Stimulated activated CD8-positive, alpha-beta memory T cell treated with anti-CD3 and anti-CD28 coated beads, Interleukin-15, amount 100 ng/mL, for 48 hours (primary cell): ENCODE results near the gene TRABD.
"Not testable (repeated sequence)": the region's sequence is repeated elsewhere in the genome, so short reads cannot be mapped to it uniquely, and the experiment has no call there.

ENCODE experiments used
- DNase-seq, 2 donors: peaks; one replicate each; pipeline ENCODE4 v3.0.0-alpha.2; 2020; ENCODE audit warnings: low read depth in 2 of 2

The TRABD gene, protein sequence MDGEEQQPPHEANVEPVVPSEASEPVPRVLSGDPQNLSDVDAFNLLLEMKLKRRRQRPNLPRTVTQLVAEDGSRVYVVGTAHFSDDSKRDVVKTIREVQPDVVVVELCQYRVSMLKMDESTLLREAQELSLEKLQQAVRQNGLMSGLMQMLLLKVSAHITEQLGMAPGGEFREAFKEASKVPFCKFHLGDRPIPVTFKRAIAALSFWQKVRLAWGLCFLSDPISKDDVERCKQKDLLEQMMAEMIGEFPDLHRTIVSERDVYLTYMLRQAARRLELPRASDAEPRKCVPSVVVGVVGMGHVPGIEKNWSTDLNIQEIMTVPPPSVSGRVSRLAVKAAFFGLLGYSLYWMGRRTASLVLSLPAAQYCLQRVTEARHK

DNA sequence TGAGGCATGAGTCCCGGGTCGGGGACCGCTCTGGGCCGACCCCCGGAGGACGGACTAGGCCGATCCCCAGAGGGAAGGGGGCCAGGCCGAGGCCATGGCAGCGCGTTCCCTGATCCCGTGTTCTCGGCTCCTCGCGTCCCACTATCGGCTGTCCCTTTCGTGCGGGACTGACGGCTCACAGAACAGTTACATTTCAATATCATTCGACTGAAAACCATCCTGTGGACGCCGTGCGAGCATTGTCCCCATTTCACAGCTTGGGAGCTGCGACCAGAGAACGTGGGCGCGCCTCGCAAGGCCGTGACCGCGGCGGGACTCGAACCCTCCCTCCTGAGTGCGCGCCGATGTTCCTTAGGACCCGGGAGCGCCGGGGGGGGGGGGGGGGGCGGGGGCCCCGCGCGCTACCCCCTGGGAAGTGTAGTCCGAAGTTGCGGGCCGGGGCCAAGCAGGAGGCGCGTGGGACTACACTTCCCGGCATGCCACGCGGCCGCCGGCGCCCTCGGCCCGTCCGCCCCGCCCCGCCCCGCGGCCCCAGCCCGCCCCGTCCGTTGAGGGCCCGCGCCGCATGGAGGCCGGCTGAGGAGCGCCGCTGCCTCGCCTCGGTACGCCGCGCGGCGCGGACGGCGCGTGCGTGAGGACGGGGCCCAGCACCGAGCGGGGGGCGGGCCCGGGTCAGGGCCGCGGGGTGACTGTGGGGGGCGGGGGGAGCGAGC lies at the start of gene TRABD:
TRABD (plus strand) TSS at position 539 of the 713 bp plus-strand sequence. CDS start 7,148 bp downstream, outside the sequence.
- peak; percentile 85 to 88 for DNase-seq

DNA sequence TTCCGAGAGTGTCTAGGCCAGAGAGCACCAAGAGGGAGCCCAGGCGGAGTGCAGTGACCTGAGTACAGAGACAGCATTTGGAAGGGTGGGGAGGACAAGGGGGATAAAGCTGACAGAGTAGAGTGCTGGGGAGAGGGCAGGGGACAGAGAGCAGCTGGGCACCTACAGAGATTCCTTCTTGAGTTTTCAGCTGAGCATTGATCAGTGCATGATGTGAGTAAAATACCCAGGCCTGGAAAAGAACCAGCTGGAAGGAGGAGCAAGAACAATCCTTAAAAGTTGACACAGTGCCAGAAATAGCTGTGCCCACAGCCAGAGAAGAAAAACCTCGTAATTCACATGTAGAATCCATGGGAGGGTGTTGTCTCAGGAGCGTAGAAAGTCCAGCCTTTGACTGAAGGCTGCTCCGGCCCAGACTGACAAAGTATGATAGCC lies 49.1 kb upstream of the TRABD start:
- no peak for DNase-seq

DNA sequence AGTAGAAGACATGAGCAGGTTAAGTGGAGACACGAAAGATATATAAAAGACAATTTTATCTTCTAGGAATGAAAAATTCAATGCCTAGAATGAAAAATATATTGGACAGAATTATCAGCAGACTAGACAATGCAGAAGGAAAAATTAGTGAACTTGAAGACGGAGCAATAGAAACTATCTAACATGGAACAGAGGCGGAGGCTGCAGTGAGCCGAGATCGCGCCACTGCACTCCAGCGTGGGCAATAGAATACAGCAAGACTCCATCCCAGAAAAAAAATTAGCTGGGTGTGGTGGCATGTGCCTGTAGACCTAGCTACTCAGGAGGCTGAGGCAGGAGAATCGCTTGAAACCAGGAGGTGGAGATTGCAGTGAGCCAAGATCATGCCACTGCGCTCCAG lies 48.4 kb upstream of the TRABD start:
- not testable (repeated sequence) for DNase-seq

DNA sequence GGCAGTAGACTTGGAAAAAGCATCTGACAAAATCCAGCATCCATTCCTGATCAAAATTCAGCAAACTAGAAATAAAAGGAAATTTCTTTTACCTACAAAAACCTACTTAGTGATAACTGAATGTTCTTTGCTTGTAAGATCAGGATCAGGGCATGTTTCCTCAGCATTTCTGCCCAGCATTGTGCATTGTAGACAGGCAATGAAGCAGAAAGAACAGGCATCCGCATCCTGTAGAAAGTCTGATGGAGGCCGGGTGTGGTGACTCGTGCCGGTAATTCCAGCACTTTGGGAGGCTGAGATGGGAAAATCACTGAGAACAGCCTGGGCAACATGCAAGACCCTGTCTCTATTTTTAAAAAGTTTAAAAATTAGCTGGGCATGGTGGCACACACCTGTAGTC lies 47.7 kb upstream of the TRABD start:
- no peak for DNase-seq

DNA sequence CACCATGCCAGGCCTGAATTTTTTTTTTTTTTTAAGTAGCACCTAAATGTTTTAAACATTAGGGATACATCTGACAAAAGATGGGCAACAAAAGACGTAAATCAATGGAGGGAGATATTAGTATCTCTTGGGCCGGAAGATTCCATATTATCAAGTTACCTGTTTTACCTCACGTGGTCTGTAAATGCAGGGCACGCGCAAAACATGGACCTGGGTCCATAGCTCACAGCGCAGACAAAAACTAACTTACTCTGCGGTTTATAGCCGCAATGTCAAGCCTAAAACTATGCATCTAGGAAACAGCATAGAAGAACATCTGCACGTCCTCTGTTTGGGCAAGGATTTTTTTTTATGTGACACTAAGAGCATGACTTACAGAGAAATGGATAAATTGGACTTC lies 46.7 kb upstream of the TRABD start:
- no peak for DNase-seq

DNA sequence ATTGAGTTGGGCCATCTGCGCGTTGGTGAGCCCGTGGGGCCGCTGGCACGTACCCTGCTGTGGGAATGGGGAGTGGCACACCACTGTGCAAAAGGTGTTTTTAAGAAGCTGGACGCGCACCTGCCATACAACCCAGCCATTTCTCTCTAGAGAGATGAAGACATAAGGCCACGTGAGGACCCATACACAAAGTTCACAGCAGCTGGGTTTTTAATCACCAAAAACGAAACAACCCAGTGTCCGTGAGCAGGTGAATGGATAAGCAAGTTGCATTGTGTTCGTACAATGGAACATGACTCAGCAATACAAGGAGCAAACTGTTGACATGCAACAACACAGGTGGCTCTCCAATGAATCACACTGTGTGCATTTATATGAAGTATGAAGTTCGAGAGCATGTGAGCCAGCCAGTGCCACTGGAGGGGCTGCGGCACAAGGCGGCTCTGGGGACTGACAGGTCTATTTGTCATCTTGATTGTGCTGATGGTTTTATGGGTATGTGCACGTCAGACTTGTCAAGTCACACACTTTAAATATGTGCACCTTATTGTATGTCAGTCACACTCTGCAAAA lies 45.8 kb upstream of the TRABD start:
- no peak for DNase-seq

DNA sequence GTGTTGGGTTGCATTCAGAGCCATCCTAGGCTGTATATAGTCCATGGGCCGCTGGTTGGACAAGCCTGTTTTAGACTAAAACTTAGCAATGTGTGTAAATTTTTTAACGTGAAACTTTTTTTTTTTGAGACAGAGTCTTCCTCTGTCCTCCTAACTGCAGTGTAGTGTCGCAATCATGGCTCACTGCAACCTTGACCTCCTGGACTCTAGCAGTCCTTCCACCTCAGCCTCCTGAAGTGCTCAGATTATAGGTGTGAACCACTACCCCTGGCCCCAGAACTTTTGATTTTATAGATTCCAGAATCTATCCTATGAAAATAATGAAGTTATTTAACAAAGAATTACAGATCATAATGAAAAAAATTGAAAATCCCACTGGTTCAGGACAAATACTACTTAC lies 45.1 kb upstream of the TRABD start:
- DNase-seq = no peak

DNA sequence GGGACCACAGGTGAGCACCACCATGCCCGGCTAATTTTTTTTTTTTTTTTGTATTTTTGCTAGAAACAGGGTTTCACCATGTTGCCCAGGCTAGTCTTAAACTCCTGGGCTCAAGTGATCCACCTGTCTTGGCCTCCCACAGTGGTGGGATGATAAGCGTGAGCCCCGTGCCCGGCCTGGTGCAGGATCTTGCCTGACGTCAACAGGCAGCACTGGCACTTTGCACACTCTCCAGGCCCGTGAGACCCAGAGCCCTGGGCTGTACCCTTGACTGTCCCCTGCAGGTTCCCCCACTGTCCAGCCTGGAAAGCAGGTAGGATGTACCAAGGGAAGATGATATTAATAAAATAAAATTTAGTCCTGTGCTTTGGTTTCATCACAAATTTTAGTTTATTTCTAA lies 44.3 kb upstream of the TRABD start:
- DNase-seq = no peak

DNA sequence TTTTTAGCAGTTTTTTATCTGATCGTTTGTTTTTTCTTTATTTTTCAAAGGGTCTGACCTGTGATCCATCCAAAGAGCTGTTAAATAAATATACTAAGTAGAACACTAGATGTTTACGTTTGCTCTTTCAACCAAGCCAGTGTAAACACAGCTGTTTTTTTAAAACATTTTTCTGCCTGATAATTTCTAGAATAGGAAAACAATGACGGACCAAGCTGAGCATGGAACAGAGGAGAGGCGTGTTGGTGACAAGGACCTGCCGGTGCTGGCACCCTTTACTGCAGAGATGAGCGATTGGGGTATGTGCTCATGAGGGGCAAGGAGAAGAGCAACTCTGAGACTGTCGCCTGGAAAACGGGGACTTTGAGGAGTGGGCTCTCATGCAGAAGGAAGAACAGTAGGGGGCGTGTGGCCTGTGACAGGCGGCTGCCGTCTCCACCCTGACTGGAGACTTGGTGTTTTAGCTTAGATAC lies 43.8 kb upstream of the TRABD start:
- DNase-seq = no peak

DNA sequence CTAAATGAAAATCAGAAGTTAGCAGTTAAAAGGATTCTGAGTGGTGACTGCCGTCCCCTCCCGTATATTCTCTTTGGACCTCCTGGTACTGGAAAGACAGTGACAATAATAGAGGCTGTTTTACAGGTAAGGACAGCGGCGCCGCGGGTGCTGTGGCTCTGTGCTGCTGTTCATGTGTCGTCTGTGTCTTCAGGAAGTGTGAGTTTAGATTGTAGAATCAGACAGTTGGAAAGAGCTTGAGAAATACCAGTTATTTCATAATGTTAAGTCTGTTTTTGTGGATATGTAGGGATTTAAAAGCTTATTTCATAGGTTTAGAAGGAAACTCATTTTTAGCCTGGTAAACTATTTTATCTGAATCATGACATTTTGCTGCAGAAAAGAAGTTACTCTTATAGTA lies 42.6 kb upstream of the TRABD start:
- no peak for DNase-seq

DNA sequence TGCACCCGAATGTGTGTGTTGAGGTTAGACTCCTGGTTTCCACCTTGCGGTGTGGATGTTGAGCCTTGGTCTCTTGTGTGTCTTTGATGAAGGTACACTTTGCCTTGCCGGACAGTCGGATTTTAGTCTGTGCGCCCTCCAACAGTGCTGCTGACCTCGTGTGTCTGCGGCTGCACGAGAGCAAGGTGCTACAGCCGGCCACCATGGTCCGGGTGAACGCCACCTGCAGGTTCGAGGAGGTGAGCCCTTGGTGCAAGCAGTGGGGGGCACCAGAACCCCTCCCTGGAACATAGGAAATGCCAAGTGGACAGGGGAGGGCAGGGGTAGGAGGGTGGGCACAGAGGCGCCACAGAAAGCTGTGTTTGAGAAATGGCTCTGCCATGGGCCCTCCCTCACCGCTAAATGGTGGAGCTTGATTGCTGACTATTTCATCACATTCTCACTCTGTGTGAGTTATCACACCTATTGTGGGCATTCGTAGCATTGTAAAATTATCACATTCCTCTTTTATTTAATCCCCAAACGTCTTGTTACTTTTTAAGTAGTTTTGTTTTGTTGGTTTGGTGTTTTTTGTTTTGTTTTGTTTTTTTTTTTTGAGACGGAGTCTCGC lies 41.6 kb upstream of the TRABD start:
- no peak for DNase-seq

DNA sequence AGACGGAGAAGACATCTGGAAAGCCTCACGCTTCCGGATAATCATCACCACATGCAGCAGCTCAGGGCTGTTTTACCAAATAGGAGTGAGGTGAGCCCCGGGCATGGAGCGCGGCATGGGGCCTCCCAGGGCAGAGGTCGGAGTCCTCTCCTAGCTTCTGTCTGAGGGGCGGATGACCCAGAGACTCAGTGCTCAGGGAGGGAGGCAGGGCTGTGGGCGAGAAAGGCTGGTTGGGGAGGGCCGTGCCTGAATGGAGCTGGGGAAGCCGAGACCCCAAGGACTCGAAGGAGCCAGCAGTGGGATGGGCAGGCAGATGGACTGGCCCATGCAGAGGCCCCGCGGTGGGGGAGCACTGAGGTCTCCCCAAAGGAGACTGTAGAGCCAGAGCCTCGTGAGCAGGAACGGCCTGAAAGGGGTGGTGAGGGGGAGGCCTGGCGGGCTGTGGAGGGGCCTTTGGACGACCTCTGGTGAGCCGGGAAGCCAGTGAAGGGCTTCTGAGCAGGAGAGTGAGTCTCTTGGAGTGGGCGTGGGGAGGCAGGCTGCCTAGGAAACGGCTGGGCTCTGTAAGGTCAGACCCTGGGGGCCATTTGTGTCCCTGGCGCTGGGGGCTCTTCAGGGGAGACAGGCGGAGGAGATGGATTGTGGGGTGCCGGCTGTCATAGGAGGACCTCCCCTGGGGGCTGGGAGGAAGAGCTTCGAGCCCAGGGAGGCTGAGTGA lies 39.8 kb upstream of the TRABD start:
- DNase-seq = no peak

DNA sequence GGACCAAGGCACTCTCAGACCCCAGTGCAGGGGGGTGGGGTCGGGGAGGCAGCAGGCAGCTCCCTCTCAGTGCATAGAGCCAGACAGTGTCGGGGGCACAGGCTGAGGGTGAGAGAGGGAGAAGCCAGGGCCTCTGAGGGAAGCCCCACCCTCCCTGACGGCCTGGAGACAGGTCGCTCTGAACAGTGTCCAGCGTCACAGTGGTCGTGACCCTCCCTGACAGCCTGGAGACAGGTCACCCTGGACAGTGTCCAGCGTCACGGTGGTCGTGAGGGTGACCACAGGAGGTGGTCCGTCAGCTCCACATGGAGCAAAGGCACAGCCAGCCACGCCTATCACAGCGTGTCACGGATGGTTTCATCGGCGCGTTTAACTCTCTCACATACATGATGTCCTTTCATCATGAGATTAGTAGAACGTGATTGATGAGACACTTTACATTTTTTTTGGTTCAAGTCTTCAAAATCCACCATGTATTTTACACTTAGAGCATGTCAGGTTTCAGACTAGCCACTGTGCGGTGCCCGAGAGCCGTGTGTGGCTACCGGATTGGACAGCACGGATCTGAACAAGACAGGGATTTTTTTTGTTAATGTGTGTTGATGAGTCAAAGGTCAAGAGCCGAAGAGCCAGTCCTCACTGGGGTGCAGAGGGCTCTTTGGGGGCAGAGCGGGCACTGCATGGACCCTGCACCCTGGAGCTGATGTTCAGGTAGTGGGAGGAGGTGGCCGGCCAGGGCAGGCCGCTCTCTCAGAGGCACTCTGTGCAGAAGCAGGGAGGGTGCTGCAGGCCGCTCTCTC lies 39.1 kb upstream of the TRABD start:
- DNase-seq = no peak

DNA sequence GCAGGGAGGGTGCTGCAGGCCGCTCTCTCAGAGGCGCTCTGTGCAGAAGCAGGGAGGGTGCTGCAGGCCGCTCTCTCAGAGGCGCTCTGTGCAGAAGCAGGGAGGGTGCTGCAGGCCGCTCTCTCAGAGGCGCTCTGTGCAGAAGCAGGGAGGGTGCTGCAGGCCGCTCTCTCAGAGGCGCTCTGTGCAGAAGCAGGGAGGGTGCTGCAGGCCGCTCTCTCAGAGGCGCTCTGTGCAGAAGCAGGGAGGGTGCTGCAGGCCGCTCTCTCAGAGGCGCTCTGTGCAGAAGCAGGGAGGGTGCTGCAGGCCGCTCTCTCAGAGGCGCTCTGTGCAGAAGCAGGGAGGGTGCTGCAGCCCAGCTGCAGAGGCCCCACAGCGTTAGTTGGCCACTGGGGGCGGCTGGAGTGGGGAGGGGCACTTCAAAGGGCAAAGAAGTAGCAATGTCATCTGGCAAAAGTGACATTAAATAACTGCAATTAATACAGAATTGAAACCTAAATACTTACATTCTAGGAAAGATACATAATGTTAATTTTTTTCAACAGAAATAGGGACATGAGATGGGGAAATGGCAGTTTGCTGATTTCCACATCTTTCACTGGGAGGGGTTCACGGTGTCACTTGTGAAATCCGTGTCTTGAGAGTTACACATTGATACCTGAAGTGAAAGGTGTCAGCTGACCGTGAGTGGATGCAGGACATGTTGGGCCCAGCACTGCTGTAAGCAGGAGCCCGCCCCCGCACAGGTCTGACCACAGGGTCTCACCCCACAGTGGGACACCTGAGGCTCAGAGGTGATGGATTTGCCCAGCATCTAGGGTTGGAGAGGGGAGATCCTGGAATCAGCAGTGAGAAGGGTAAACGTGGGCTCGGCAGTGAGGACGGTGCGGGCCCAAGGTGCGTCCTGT lies 38.2 kb upstream of the TRABD start:
- DNase-seq = not testable (repeated sequence)

DNA sequence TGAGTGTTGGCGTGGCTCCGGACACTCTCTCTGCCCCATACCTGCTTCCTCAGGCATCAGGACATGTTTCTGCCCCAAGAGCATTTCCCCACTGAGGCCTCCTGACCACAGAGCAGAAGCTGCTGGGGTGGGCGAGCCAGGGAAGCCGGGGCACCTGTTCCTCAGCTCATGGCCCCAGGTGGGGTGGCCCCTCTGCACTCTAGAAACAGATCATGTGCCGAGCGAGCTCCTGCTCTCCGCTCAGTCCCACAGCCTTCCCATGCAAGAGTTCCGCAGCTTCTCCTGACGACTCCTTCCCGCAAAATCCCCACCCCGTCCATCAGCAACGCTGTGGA lies 37.6 kb upstream of the TRABD start:
- no peak for DNase-seq

DNA sequence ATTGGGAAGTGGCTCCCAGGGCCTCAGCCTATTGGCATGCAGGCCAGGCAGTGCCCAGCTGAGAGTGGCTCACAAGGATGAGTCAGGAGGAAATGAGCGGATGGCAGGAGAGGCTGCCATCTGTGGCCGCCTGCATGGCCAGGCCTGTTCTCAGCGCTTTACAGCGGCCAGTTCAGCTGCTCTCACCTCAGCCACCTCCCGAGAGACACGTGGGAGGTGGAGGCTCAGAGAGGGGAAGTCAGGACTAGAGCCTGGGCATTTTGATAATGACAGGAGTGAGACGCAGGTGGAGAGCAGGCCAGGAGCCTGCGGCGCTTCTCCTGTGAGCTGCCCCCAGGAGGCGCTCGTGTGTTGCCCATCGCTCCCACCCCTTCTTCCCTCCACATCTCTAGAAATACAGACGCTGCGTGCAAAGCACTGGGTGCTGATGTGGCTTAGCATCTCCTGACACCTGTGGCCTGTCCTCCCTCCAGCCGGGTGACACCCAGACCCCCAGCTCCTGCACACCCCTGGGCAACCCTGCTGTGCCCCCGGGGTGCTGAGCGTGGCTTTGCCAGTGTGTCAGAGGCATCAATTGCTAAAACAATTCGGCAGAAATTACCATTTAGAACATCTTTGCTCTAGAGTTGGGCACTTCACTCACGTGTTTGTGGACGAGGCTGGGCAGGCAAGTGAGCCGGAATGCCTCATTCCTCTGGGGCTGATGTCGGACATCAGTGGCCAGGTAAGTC lies 36.6 kb upstream of the TRABD start:
- peak; percentile 56 to 61 for DNase-seq

DNA sequence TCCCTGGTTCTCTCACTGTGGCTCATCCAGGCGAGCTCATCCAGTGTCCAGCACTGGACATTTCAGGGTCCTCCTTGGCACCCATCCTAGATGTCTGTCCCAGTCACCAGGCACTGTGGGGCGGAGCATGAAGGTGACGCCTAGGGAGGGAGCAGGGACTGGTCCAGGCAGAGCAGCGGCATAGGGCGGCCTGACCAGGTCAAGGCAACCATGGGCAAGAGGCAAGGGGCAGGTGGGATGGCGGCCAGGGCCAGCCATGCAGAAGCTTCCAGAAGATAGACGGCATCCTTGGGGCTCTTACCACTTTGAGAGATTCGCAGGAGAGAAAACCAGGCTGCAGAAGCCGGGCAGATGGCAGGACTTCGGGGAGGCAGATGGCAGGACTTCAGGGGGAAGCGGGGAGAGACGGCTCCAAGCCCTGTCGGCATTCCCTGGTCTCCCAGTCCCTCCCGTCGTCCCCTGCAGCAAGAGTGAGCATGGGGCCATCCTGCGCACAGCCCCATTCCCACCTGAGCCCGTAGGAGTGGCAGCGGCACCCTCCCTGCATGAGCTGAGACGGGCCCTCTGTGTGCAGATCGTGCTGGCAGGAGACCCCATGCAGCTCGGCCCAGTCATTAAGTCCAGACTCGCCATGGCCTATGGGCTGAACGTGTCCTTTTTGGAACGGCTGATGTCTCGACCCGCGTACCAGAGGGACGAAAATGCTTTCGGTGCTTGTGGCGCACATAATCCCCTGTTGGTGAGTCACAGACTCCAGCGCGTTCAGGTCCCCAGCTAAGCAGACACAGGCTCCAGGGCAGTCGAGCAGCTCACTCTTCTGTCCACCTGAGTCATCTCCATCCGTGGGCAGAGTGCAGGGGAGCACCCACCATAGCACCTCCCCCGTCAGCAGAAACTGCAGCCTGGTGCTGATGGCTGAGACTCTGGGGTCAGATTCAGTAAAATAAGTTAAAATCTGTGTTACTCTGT lies 35.3 kb upstream of the TRABD start:
- no peak for DNase-seq
